Stimulated activated CD4-positive, alpha-beta T cell treated with anti-CD3 and anti-CD28 coated beads, TNF-alpha, amount 100 ng/mL, for 48 hours (primary cell): Measurements from ENCODE around the gene C5AR1.
"Not testable (repeated sequence)": the region's sequence is repeated elsewhere in the genome, so short reads cannot be mapped to it uniquely, and the experiment has no call there.

Experiments used
- DNase-seq, 3 donors: peaks; one replicate each; pipeline ENCODE4 v3.0.0-alpha.2; 2020; ENCODE audit warnings: low read depth in 3 of 3

The C5AR1 gene

DNA sequence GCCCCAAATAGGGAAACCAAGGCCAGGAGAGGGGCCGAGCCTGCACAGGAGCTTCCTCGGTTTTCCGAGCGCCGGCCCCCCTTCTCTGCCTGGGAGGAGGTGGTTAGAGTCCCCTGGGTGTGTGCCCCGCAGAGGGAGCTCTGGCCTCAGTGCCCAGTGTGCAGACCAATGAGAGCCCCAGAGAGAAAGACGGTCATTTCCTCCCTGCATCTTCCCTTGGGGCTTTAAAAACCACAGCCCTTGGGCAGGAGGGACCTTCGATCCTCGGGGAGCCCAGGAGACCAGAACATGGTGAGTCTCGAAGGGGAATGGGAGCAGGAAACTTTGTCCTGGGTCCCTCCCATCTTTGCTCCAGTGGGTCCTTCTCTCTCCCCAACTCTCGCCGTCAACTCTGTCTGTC is at the start of gene C5AR1:
Gene C5AR1 (plus strand): TSS at position 254 of the 400 bp plus-strand sequence. CDS start 35 bp downstream, at position 289.
- DNase-seq, result no peak

- no peak for DNase-seq
Measured at GRCh38 chr19:47260476-47260875, 49.2 kb upstream of the C5AR1 start.

GRCh38 chr19:47261946-47262793 is 47.5 kb upstream of the C5AR1 start:
- not testable (repeated sequence) for DNase-seq

DNA sequence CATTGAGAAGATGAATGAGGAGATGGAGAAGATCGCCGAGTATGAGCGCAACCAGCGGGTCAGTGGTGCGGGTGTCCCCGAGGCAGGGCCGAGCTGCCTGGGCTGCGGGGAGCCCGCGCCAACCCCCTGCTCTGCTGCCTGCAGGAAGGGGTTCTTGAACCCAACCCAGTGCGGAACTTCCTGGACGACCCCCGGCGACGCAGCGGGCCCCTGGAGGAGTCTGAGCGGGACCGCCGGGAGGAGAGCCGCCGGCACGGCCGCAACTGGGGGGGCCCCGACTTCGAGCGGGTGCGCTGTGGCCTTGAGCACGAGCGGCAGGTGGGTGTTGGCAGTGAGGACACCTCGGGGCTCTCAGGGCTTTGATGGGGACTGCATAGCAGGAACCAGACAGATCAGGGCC is 45.0 kb upstream of the C5AR1 start:
- no peak for DNase-seq

DNA sequence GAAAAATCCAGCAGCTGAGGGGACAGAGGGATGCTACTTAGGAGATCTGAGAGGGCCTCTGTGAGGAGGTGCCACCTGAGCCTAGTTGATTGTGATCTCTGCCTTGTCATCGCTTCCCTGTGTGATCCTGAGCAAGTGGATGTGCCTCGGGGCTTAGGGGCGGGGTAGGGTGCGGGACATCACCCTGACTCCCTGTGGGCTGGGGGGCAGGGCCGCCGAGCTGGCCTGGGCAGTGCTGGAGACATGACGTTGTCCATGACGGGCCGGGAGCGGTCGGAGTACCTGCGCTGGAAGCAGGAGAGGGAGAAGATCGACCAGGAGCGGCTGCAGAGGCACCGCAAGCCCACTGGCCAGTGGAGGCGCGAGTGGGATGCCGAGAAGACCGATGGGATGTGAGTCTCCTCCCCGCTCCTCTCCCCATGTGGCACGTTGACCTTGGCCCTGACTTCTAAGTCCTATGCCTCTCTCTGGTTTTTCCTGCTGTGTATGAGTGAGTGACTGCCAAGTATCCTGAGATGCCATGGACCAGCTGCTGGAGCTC is 43.2 kb upstream of the C5AR1 start:
- DNase-seq, result no peak

GRCh38 chr19:47267350-47267759 is 42.3 kb upstream of the C5AR1 start:
- no peak for DNase-seq

- DNase-seq, result no peak
Measured at GRCh38 chr19:47268028-47268427, 41.6 kb upstream of the C5AR1 start.

GRCh38 chr19:47269596-47269995 is 40.1 kb upstream of the C5AR1 start:
- DNase-seq, result no peak

DNA sequence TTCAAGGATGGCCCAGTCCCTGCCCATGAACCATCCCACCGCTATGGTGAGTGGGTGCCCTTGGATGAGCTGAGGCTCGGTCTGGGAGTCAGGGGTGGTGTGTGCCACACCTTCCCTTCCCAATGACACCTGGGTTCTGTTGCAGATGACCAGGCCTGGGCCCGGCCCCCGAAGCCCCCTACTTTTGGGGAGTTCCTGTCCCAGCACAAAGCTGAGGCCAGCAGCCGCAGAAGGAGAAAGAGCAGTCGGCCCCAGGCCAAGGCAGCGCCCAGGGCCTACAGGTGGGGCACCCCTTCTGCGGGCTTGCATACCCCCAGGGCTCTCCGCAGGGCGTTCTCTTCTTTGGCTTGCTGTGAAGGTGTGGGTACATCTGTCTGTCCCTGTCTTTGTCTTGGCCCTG is 39.3 kb upstream of the C5AR1 start:
- no peak for DNase-seq

- no peak for DNase-seq
Measured at GRCh38 chr19:47271949-47272348, 37.7 kb upstream of the C5AR1 start.

- peak in 1 of 3 donors; percentile 53 for DNase-seq
Measured at GRCh38 chr19:47272448-47273312, 37.0 kb upstream of the C5AR1 start.

DNA sequence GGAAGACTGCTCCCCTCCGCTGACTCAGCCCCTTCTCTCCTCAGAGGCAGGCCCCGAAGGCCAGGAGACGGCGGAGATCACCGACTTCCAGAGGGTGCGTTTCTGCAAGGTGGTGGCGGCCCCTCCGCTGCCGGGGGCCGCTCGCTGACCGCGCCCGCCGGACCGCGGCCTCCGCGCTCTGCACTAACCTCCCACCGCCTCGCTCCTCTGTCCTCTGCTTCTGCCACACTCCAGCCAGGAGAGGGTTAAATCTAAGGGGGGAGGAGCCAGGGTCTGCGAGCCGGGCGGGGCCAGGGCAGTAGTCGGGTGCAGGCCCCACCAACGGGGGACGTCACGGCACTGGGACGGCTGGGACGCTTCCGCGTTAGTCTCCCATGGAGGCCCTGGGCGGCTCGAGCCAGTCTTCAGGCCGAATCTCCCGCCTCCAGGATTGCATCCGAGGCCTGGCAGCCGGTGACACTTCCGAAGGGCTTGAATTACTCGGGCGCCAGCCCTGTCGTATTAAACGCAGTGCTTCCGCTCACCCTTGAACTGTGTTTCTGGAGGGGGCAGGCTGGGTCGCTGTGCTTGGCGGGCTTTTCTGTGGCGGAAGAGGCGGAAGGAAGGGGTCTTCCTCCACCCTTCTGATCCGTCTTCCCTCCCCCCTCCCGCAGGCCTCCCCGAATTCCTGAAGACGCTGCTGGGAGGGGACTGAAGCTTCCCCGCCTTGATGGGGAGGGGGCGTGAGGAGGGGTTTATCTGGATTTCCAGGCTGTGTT is 36.2 kb upstream of the C5AR1 start:
- DNase-seq, result peak; percentile 72 to 91 (median 88)

- peak; percentile 98 to 100 (median 100) for DNase-seq
Measured at GRCh38 chr19:47274071-47274890, 35.4 kb upstream of the C5AR1 start, which contains the start of gene INAFM1. TSS of gene INAFM1 (plus strand) at chr19:47274885. CDS start at chr19:47274920, 35 bp downstream.

- no peak for DNase-seq
Measured at GRCh38 chr19:47274891-47275761, 34.5 kb upstream of the C5AR1 start.

- DNase-seq, result no peak
Measured at GRCh38 chr19:47275791-47276461, 33.7 kb upstream of the C5AR1 start.

DNA sequence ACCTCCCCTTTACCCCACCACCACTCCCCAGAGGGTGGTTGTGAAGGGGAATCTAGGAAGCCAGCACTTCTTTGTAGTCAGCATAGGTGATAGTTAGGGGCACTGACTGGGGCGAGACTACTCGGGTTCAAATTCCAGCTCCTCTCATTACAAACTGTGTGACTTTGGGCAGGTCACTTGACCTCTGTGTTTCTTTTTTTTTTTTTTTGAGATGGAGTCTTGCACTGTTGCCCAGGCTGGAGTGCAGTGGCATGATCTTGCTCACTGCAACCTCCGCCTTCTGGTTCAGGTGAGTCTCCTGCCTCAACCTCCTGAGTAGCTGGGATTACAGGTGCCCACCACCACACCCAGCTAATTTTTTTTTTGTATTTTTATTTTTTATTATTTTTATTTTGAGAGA is 33.1 kb upstream of the C5AR1 start:
- not testable (repeated sequence) for DNase-seq

GRCh38 chr19:47280183-47280797 is 29.4 kb upstream of the C5AR1 start:
- peak in 2 of 3 donors; percentile 37 to 52 for DNase-seq

GRCh38 chr19:47283405-47284059 is 26.1 kb upstream of the C5AR1 start:
- no peak for DNase-seq
